Ovary (tissue), 3 donors: Measurements from ENCODE around the gene ENAH.

Source experiments
- EP300 ChIP-seq: sonication (generic); formaldehyde crosslinking; IDR thresholded peaks from one replicate; pipeline ENCODE4 v1.6.1; 2017; ENCODE audit warnings: antibody characterized with exemption
- POLR2A ChIP-seq: fragments of 450-650 bp; IDR thresholded peaks from one replicate; pipeline ENCODE4 v1.6.1; 2017; ENCODE audit warnings: antibody characterized with exemption, mild to moderate bottlenecking, moderate library complexity
- TF ChIP-seq, protein P1 (sequence below), 3 donors: fragments of 450-650 bp in 2 of 3; fragments of 200-600 bp in 1 of 3; IDR thresholded peaks; one replicate each; pipeline versions ENCODE4 v1.5.1 to v1.8.0; 2016 to 2022; ENCODE audit warnings: antibody characterized with exemption in 3 of 3, mild to moderate bottlenecking in 1 of 3
- donor health status: DM: no; HTN: no; CAD: no.

GRCh38 chr1:225631021-225631663 lies 21.8 kb downstream of the ENAH start:
- TF ChIP-seq, protein P1, sequence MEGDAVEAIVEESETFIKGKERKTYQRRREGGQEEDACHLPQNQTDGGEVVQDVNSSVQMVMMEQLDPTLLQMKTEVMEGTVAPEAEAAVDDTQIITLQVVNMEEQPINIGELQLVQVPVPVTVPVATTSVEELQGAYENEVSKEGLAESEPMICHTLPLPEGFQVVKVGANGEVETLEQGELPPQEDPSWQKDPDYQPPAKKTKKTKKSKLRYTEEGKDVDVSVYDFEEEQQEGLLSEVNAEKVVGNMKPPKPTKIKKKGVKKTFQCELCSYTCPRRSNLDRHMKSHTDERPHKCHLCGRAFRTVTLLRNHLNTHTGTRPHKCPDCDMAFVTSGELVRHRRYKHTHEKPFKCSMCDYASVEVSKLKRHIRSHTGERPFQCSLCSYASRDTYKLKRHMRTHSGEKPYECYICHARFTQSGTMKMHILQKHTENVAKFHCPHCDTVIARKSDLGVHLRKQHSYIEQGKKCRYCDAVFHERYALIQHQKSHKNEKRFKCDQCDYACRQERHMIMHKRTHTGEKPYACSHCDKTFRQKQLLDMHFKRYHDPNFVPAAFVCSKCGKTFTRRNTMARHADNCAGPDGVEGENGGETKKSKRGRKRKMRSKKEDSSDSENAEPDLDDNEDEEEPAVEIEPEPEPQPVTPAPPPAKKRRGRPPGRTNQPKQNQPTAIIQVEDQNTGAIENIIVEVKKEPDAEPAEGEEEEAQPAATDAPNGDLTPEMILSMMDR (IDR thresholded peaks at IDR 0.05), result no peak
- TF ChIP-seq POLR2A (no peak), EP300 (no peak)
